C4-2B (cell line): Measurements from ENCODE around the gene CD28.

Source experiments
- H3K27ac ChIP-seq: fragments of 450-650 bp; 2 replicates; pipeline ENCODE4 v1.5.1; 2017
- CTCF ChIP-seq: fragments of 450-650 bp; conservative IDR thresholded peaks from 2 replicates; pipeline ENCODE4 v1.5.1; 2017; ENCODE audit warnings: mild to moderate bottlenecking
- ZFX ChIP-seq: fragments of 450-650 bp; IDR thresholded peaks from 2 replicates; pipeline ENCODE4 v1.6.1; 2017

Gene CD28

GRCh38 chr2:203667838-203668237 is 38.6 kb upstream of the CD28 start:
- no peak for TF ChIP-seq CTCF
- no peak for TF ChIP-seq ZFX
- no peak overlapping the region for H3K27ac ChIP-seq

- TF ChIP-seq CTCF, result no peak
- TF ChIP-seq ZFX, result no peak
- no peak overlapping the region for H3K27ac ChIP-seq
These were observed 36.6 kb upstream of the CD28 start for GRCh38 chr2:203669820-203670219.

DNA sequence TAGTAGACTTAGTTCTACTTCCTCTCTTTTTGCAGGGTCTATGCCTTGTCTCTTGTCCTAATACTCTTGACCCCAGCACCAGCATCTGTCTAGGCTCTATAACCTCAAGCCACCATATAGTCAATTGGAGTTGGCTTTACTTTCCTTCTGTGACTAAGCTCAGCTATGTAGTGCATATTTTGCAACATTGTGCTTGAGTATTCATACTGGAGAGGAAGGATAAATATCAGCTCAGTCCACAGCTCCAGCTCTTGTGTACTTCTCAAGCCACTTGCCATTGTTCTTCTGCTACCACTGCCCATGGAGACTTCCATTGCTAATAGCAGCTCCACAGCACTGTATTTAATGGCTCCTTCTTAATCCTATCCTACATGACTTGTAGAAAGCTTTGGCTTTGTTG is 35.5 kb upstream of the CD28 start:
- no peak overlapping the region for H3K27ac ChIP-seq

GRCh38 chr2:203671876-203672275 is 34.6 kb upstream of the CD28 start:
- H3K27ac ChIP-seq, result no peak overlapping the region
- no peak for TF ChIP-seq CTCF
- no peak for TF ChIP-seq ZFX

More for the DNA sequence above, 35.5 kb upstream of the CD28 start:
- TF ChIP-seq ZFX (no peak), CTCF (no peak)

DNA sequence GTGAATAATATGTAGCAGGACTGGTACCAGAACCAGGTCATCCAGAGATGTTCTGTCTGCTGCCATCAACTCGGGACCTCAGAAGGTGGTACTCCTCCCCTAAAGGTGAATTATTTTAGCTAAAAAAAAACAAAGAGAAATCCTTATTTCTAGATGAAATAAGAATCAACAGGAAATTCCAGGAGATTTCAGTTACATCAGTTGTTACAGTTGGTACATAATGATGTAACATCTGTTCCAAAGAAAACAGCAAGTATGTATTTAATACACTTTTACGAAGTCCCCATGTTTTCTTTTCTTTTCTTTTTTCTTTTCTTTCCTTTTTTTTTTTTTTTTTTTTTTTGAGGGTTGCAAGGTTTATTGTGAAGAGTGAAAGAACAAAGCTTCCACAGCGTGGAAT is 33.6 kb upstream of the CD28 start:
- no peak overlapping the region for H3K27ac ChIP-seq
- TF ChIP-seq CTCF (no peak), ZFX (no peak)

- TF ChIP-seq CTCF (no peak), ZFX (no peak)
- no peak overlapping the region for H3K27ac ChIP-seq
These were observed 32.5 kb upstream of the CD28 start for GRCh38 chr2:203673933-203674332.

GRCh38 chr2:203675086-203675485 is 31.4 kb upstream of the CD28 start:
- TF ChIP-seq CTCF (no peak), ZFX (no peak)
- no peak overlapping the region for H3K27ac ChIP-seq
